Measurements from ENCODE around the gene ATRNL1. TPM values are rescaled to one million over a fixed set of nuclear protein-coding genes. Genes with fewer than 3 reads are reported as not detected.

The ATRNL1 gene
- total RNA-seq, 1 experiment from 2014 or later: 1.3 TPM

GRCh38 chr10:115964827-115965226 lies 871.7 kb downstream of the ATRNL1 start:
- Histone ChIP-seq H3K27ac (ENCODE audit: low read depth, low read length) (no peak overlapping the region), H3K4me1 (ENCODE audit: control insufficient read depth in 1 of 2, insufficient read depth in 2 of 2, low read length in 2 of 2) (no peaks in the 10 kb centered on the region), H3K9me2 (ENCODE audit: insufficient read depth) (no peaks in the 10 kb centered on the region), H3K79me2 (ENCODE audit: insufficient read depth, low read length) (no peaks in the 10 kb centered on the region), H3K4me2 (ENCODE audit: low read length) (no peak overlapping the region), H3K36me3 (ENCODE audit: control insufficient read depth in 1 of 2, insufficient read depth in 2 of 2, low read length in 2 of 2) (no peaks in the 10 kb centered on the region), H3K9ac (ENCODE audit: low read length) (no peak overlapping the region), H2AFZ (ENCODE audit: low read depth, low read length, poor library complexity, severe bottlenecking) (no peak overlapping the region), H3K27me3 (ENCODE audit: insufficient read depth, low read length) (0 out of 2 replicates have a peak, but pooled peaks cover 19% of the 10 kb centered on the region), H3K4me3 (replicated peaks in 1 of 2; ENCODE audit: low read depth in 1 of 2, low read length in 2 of 2) (no peak overlapping the region), H3K9me3 (ENCODE audit: control insufficient read depth in 1 of 2, insufficient read depth in 1 of 2, low read depth in 1 of 2, low read length in 2 of 2) (no peaks in the 10 kb centered on the region), H4K20me1 (ENCODE audit: insufficient read depth) (no peaks in the 10 kb centered on the region)
- intact Hi-C loops (cut with micrococcal nuclease): no loop called here
- CTCF ChIA-PET: no interaction called here
- ATAC-seq (no peak), DNase-seq (ENCODE audit: low read depth, low spot score) (no peak)
- RAD21 ChIA-PET (ENCODE audit: low non-redundant PET in 1 of 2, low total read pairs in 2 of 2, uncharacterized antibody in 2 of 2, unreplicated experiment in 2 of 2): no interaction called here
- POLR2A ChIA-PET: no interaction called here
- no TSS peak for BruUV-seq (replicated peaks)
- TF ChIP-seq EGR1 (IDR thresholded peaks at IDR 0.05; ENCODE audit: low read depth) (no peak), ZNF274 (IDR thresholded peaks at IDR 0.05; ENCODE audit: low read depth, low read length) (no peak), ELF1 (IDR thresholded peaks at IDR 0.05; ENCODE audit: borderline replicate concordance, low read depth) (no peak), ZBTB33 (IDR thresholded peaks at IDR 0.05; ENCODE audit: extremely low read depth, insufficient replicate concordance, low read length) (no peak), POLR2AphosphoS5 (IDR thresholded peaks at IDR 0.05; ENCODE audit: low read depth, low read length) (no peak), SRF (IDR thresholded peaks at IDR 0.05; ENCODE audit: low read depth) (no peak), RAD21 (IDR thresholded peaks at IDR 0.05; ENCODE audit: low read depth) (no peak), CBX3 (IDR thresholded peaks at IDR 0.05; ENCODE audit: low read depth) (no peak), EZH2 (IDR thresholded peaks at IDR 0.05) (no peak), JUND (IDR thresholded peaks at IDR 0.05) (no peak), SIN3A (IDR thresholded peaks at IDR 0.05; ENCODE audit: low read depth) (no peak), CTCF (IDR thresholded peaks at IDR 0.05 in 2 of 3, conservative IDR thresholded peaks at IDR 0.05 in 1 of 3; ENCODE audit: borderline replicate concordance in 1 of 3, insufficient read depth in 1 of 3, low read depth in 2 of 3, low read length in 2 of 3) (no peak), MAX (IDR thresholded peaks at IDR 0.05) (no peak), TCF7L2 (IDR thresholded peaks at IDR 0.05; ENCODE audit: borderline replicate concordance, extremely low read depth, insufficient read depth, insufficient read length) (no peak), ZFX (IDR thresholded peaks at IDR 0.05) (no peak), CEBPB (IDR thresholded peaks at IDR 0.05; ENCODE audit: low read depth) (no peak), EZH2phosphoT487 (IDR thresholded peaks at IDR 0.05; ENCODE audit: borderline replicate concordance) (no peak), POLR2A (IDR thresholded peaks at IDR 0.05; ENCODE audit: borderline replicate concordance, extremely low read depth, insufficient read depth, insufficient read length) (no peak)
